Naive B cell (primary cell): ENCODE measurements around the gene SNCB. TPM values are rescaled to one million over a fixed set of nuclear protein-coding genes. Genes with fewer than 3 reads are reported as not detected.
"Not testable (repeated sequence)": the region's sequence is repeated elsewhere in the genome, so short reads cannot be mapped to it uniquely, and the experiment has no call there.

ENCODE experiments used
- ATAC-seq, 2 donors: fragments of 150-1000 bp; cut with Tn5 transposase; 2 replicates each; pipeline ENCODE4 v1.10.0; 2021; ENCODE audit warnings: low read depth in 2 of 2, mild to moderate bottlenecking in 2 of 2, moderate library complexity in 2 of 2
- DNase-seq: peaks from one replicate; pipeline ENCODE4 v3.0.0; 2022
- H3K27ac Mint-ChIP-seq, 6 donors: one replicate each; pipeline ENCODE4 v1.8.0; 2020 to 2022; ENCODE audit warnings: mild to moderate bottlenecking in 6 of 6, mixed read lengths in 6 of 6, moderate library complexity in 5 of 6, inconsistent platforms in 2 of 6
- H3K27me3 Mint-ChIP-seq, 3 donors: one replicate each; pipeline ENCODE4 v1.8.0; 2021 to 2022; ENCODE audit warnings: mixed read lengths in 3 of 3, mild to moderate bottlenecking in 1 of 3
- H3K36me3 Mint-ChIP-seq, 2 donors: one replicate each; pipeline ENCODE4 v1.8.0; 2020 to 2022; ENCODE audit warnings: mixed read lengths in 2 of 2, inconsistent platforms in 1 of 2, mild to moderate bottlenecking in 1 of 2
- H3K4me1 Mint-ChIP-seq, 3 donors: one replicate each; pipeline ENCODE4 v1.8.0; 2020 to 2022; ENCODE audit warnings: mixed read lengths in 3 of 3, inconsistent platforms in 1 of 3, mild to moderate bottlenecking in 1 of 3, moderate library complexity in 1 of 3
- H3K4me3 Mint-ChIP-seq, 8 donors: one replicate each; pipeline ENCODE4 v1.8.0; 2020 to 2022; ENCODE audit warnings: mild to moderate bottlenecking in 8 of 8, mixed read lengths in 8 of 8, moderate library complexity in 8 of 8, inconsistent platforms in 2 of 8
- H3K9me3 Mint-ChIP-seq, 7 donors: one replicate each; pipeline ENCODE4 v1.8.0; 2020 to 2022; ENCODE audit warnings: mixed read lengths in 7 of 7, mild to moderate bottlenecking in 5 of 7, inconsistent platforms in 2 of 7, moderate library complexity in 1 of 7
- polyA plus RNA-seq, 6 donors: library from polyadenylated mRNA; unstranded; fragments of 300-500 nt; fragmentation: Illumina TruSeq; gene quantifications; one replicate each; pipeline ENCODE4 v1.2.3, GENCODE V29; 2021; ENCODE audit warnings: low read depth in 6 of 6

Gene SNCB
- polyA plus RNA-seq, 6 donors from 2014 or later: 0.34 to 1.1 (median 1.0) TPM; not detected in 1

DNA sequence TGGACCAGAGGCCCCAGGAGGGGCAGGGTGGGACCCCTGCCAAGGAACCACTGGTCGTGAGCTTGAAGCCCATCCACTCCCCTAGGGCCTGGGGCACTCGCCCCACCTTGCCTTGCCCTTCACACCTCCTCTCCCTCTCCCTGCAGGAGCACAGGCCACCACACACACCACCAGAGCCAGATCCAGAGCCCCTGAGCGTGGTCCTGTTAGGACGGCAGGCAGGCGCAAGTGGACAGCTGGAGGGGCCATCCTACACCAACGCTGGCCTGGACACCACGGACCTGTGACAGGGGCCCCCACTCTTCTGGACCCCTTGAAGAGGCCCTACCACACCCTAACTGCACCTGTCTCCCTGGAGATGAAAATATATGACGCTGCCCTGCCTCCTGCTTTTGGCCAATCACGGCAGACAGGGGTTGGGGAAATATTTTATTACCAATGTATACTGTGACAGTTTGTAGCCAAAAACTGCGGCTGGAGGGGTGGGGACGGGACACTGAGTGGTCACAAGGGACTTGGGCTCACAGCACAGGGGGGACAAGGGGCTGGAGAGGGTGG is 34.9 kb downstream of the SNCB start:
- no peaks in the 10 kb centered on the region for H3K9me3 Mint-ChIP-seq
- H3K36me3 Mint-ChIP-seq: peaks cover 0 to 5% of the 10 kb centered on the region in 2 donors
- ATAC-seq (no peak), DNase-seq (no peak)
- no peak overlapping the region for H3K27ac Mint-ChIP-seq
- H3K4me1 Mint-ChIP-seq: peaks cover 6 to 8% (median 6%) of the 10 kb centered on the region in 3 donors
- H3K4me3 Mint-ChIP-seq: peak overlapping the region in 3 of 8 donors; percentile 43 to 77 (median 61)
- peaks cover 0 to 33% (median 24%) of the 10 kb centered on the region in 3 donors for H3K27me3 Mint-ChIP-seq

DNA sequence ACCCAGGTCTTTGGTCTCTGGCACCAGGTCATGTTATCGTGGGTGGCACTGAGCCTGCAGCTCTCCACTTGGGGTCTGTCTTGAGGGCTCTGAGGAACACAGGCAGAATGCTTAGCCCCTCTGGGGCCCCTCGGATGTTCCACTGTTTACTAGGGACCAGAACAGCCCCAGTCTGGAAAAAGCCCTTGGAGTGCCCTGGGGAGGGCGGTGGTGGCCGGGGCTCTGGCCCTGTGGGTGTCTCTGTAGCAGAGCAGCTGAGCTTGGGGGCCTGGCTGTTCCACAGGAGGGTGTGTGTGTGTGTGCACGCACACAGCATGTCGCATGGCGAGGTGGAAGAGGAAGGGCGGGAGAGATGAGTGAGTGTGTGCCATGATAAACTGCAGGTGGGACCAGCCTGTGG is 35.8 kb downstream of the SNCB start:
- H3K27me3 Mint-ChIP-seq: peaks cover 0 to 33% (median 24%) of the 10 kb centered on the region in 3 donors
- DNase-seq (no peak), ATAC-seq (no peak)
- H3K4me1 Mint-ChIP-seq: peaks cover 6 to 8% (median 6%) of the 10 kb centered on the region in 3 donors
- H3K36me3 Mint-ChIP-seq: peaks cover 0 to 5% of the 10 kb centered on the region in 2 donors
- peak overlapping the region in 3 of 8 donors; percentile 10 to 68 (median 27) for H3K4me3 Mint-ChIP-seq
- peak overlapping the region in 1 of 6 donors; percentile 91 for H3K27ac Mint-ChIP-seq
- no peaks in the 10 kb centered on the region for H3K9me3 Mint-ChIP-seq

DNA sequence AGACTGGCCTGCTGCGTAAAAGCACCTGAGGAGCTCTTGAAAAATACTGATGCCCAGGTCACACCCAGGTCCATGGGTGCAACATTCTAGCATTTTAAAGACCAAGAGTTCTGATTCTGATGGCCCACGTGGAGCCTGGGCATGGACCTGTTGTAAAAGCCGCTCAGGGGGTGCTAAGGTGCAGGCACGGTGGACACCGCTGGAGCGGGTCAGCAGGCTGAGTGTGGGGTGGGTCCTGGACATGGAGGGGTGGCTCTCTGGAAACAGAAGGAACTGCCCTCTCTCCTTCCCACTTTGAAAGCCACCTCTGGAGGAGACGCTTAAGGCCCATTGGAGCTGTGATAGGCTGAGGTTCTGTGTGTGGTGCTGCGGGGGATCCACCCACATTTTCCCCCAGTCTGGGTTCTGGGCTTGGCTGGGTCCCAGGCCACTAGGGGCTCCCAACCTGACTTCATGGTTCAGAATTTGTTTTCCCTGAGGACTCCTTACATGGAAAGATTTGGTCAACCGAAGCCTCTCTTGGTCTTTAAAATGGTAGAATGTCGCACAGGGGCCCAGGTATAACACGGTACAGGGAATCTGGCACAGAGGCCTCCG is 37.0 kb downstream of the SNCB start:
- Mint-ChIP-seq H3K36me3 (no peaks in the 10 kb centered on the region), H3K9me3 (no peaks in the 10 kb centered on the region), H3K4me3 (peak overlapping the region in 2 of 8 donors; percentile 33 to 49), H3K27ac (no peak overlapping the region), H3K4me1 (peaks cover 6 to 8% (median 8%) of the 10 kb centered on the region in 3 donors), H3K27me3 (peaks cover under 1 to 27% (median 16%) of the 10 kb centered on the region in 3 donors)
- DNase-seq: no peak
- ATAC-seq: no peak

DNA sequence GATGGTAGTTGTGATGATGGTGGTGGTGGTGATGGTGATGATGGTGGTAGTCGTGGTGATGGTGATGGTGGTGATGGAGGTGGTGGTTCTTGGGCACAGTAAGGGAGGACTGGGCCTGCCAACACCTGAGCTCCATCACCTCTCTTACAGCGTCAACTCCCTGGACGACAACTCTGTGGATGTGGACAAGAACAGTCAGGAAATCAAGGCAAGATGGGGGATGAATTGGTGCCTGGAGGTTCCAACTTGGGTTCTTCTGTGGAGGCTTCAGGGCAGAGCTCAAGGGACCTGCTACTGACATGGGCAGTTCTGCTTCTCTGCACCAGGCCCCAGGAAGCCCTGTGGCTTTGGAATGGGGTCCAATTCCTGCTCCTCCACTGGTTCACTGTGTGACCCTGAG is 37.8 kb downstream of the SNCB start:
- Mint-ChIP-seq H3K4me3 (no peak overlapping the region), H3K27ac (no peak overlapping the region), H3K9me3 (no peaks in the 10 kb centered on the region), H3K27me3 (peaks cover 6 to 21% (median 13%) of the 10 kb centered on the region in 3 donors), H3K4me1 (peaks cover 6 to 12% (median 8%) of the 10 kb centered on the region in 3 donors), H3K36me3 (no peaks in the 10 kb centered on the region)
- ATAC-seq (no peak), DNase-seq (no peak)

DNA sequence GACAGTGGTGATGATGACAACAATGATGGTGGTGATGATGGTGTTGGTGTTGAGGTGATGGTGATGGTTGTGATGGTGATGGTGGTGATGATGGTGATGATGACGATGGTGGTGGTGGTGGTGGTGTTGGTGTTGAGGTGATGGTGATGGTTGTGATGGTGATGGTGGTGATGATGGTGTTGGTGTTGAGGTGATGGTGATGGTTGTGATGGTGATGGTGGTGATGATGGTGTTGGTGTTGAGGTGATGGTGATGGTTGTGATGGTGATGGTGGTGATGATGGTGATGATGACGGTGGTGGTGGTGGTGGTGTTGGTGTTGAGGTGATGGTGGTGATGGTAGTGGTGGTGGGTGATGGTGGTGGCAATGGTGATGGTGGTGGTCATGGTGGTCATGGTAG is 38.7 kb downstream of the SNCB start:
- not testable (repeated sequence) for DNase-seq, ATAC-seq, H3K27ac Mint-ChIP-seq, H3K4me3 Mint-ChIP-seq, H3K9me3 Mint-ChIP-seq, H3K36me3 Mint-ChIP-seq
- Mint-ChIP-seq H3K4me1 (peaks cover 6 to 12% (median 6%) of the 10 kb centered on the region in 3 donors), H3K27me3 (peaks cover 6 to 20% (median 13%) of the 10 kb centered on the region in 3 donors)

DNA sequence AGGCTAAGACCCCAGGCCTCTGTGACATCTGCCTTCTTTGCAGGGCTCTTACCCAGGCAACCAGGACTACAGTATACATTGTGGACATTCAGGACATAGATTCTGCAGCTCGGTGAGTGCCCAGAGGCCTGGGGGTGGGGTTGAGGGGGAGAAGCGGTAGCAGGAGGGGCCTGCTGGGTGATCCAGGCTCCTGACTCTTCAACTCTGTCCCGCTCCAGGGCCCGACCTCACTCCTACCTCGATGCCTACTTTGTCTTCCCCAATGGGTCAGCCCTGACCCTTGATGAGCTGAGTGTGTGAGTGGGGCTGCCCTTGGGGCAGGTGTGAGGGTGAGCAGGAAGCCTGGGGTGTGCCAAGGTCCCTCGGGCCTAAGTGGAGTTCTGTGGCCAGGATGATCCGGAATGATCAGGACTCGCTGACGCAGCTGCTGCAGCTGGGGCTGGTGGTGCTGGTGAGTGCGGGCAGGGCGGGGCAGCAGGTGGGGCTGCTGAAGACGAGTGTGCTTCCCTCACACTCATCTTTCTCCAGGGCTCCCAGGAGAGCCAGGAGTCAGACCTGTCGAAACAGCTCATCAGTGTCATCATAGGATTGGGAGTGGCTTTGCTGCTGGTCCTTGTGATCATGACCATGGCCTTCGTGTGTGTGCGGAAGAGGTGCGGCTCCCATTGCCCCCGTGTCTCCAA is 40.2 kb downstream of the SNCB start:
- Mint-ChIP-seq H3K27me3 (peaks cover 0 to 6% (median 6%) of the 10 kb centered on the region in 3 donors), H3K36me3 (no peaks in the 10 kb centered on the region), H3K27ac (no peak overlapping the region), H3K4me1 (peaks cover 0 to 6% (median 0%) of the 10 kb centered on the region in 3 donors), H3K9me3 (peaks cover 0 to 12% (median 6%) of the 10 kb centered on the region in 7 donors), H3K4me3 (no peak overlapping the region)
- ATAC-seq (no peak), DNase-seq (no peak)

DNA sequence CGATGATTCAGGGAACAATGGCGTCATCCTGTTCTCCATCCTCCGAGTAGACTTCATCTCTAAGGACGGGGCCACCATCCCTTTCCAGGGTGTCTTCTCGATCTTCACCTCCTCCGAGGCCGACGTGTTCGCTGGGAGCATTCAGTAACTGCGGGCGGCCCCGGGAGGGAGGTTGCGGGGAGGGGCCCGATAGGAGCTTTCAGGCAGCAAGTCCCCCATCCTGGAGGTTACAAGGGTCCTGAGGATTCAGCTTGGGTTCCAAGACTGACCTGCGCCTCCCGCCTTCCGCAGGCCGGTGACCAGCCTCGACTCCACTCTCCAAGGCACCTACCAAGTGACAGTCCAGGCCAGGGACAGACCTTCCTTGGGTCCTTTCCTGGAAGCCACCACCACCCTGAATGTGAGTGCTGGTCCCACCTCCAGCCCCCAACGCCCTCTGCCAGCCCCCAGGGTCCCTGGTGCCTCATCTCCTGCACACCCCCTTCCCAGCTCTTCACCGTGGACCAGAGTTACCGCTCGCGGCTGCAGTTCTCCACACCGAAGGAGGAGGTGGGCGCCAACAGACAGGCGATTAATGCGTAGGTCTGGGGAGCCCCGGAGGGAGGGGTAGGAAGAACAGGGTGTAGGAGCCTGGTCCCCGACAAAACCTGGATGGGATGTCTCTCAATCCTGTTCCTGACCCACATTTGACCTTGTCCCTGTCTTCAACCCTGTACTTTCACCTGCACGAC is 41.1 kb downstream of the SNCB start:
- Mint-ChIP-seq H3K4me1 (peaks cover 0 to 6% (median 0%) of the 10 kb centered on the region in 3 donors), H3K9me3 (peaks cover 0 to 12% (median 8%) of the 10 kb centered on the region in 7 donors), H3K4me3 (no peak overlapping the region)

DNA sequence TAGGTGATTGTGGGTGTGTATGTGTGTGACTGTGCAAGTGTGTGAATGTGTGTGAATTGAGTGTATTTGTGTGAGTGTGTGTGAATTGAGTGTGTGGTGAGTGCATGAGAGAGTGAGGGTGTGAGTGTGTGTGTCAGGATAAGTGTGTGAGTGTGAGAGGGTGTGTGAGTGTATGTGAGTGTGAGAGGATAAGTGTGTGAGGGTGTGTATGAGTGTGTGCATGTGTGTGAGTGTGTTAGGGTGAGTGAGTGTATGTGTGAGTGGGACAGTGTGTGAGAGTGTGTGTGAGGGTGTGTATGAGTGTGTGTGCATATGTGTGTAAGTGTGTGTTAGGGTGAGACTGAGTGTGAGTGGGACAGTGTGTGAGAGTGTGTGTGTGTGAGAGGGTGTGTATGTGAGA is 42.0 kb downstream of the SNCB start:
- H3K27ac Mint-ChIP-seq: peak overlapping the region in 1 of 6 donors; percentile 0
- ATAC-seq: no peak
- peaks cover 0 to 16% (median 11%) of the 10 kb centered on the region in 7 donors for H3K9me3 Mint-ChIP-seq
- no peak for DNase-seq
- peaks cover 0 to 6% (median 0%) of the 10 kb centered on the region in 3 donors for H3K27me3 Mint-ChIP-seq
- H3K36me3 Mint-ChIP-seq: no peaks in the 10 kb centered on the region
- no peak overlapping the region for H3K4me3 Mint-ChIP-seq
- peaks cover 0 to 6% (median 0%) of the 10 kb centered on the region in 3 donors for H3K4me1 Mint-ChIP-seq

More for the DNA sequence above, 41.1 kb downstream of the SNCB start:
- ATAC-seq (no peak), DNase-seq (no peak)
- Mint-ChIP-seq H3K27ac (no peak overlapping the region), H3K27me3 (peaks cover 0 to 6% (median 0%) of the 10 kb centered on the region in 3 donors), H3K36me3 (no peaks in the 10 kb centered on the region)

DNA sequence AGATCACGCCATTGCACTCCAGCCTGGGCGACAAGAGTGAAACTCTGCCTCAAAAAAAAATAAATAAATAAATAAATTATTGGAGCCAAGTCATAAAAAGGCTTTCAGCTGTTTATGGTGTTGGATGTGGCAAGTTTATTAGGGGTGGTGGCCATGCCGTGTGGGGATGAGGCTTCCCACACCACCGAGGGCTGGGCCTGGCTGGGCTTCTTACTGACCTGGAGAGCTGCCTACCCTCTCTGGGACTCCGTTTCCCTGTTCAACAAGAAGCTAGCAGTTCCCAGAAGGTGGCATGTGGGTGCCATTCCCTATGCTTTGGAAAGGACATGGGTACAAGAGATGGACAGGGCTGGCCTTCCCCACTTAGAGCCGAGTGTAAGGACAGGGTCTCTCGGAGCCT is 42.9 kb downstream of the SNCB start:
- Mint-ChIP-seq H3K9me3 (peaks cover 0 to 18% (median 11%) of the 10 kb centered on the region in 7 donors), H3K27me3 (peaks cover 0 to 6% (median 0%) of the 10 kb centered on the region in 3 donors), H3K36me3 (no peaks in the 10 kb centered on the region), H3K27ac (no peak overlapping the region), H3K4me1 (peaks cover 0 to 6% (median 0%) of the 10 kb centered on the region in 3 donors), H3K4me3 (no peak overlapping the region)
- ATAC-seq (no peak), DNase-seq (no peak)

DNA sequence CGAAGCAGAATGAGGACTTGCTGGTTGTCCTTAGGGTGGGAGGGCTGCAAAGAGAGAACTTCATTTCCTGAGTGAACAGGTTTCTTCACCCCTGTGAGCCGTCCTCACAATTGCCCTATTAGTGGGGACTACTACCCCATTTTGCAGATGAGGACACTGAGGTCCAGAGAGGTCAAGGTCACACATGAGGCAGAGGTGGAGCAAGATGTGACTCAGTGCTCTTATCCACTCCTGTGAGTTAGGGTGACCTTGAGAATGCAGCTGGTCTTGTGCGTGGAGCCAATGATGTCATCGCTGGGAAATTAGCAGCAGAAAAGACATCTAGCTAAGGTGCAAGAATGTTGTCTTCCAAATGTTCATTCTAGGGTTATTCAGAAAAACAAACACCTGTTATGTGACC is 47.3 kb downstream of the SNCB start:
- Mint-ChIP-seq H3K4me1 (peaks cover 0 to under 1% (median 0%) of the 10 kb centered on the region in 3 donors), H3K27ac (no peak overlapping the region), H3K4me3 (no peak overlapping the region), H3K36me3 (no peaks in the 10 kb centered on the region), H3K27me3 (peaks cover 0 to 2% (median 0%) of the 10 kb centered on the region in 3 donors), H3K9me3 (peaks cover 0 to 18% (median 11%) of the 10 kb centered on the region in 7 donors)
- ATAC-seq (no peak), DNase-seq (no peak)

DNA sequence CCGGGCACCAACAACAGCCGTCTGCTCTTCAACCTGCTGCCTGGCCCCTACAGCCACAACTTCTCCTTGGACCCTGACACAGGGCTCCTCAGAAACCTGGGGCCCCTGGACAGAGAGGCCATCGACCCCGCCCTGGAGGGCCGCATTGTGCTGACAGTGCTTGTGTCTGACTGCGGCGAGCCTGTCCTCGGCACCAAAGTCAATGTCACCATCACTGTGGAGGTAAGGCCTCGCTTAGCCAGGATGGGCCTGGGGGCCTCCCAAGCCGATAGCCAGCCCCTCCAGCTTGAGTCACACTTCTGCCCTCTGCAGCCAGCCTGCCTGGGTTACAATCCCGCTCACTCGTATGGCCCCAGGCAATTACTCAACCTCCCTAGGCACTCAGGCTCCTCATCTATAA is 49.0 kb downstream of the SNCB start:
- H3K36me3 Mint-ChIP-seq: no peaks in the 10 kb centered on the region
- no peak overlapping the region for H3K4me3 Mint-ChIP-seq
- peaks cover 0 to 6% (median 0%) of the 10 kb centered on the region in 3 donors for H3K4me1 Mint-ChIP-seq
- no peak overlapping the region for H3K27ac Mint-ChIP-seq
- H3K9me3 Mint-ChIP-seq: peaks cover 0 to 18% (median 11%) of the 10 kb centered on the region in 7 donors
- H3K27me3 Mint-ChIP-seq: peaks cover 0 to 5% (median 0%) of the 10 kb centered on the region in 3 donors
- DNase-seq (no peak), ATAC-seq (no peak)

DNA sequence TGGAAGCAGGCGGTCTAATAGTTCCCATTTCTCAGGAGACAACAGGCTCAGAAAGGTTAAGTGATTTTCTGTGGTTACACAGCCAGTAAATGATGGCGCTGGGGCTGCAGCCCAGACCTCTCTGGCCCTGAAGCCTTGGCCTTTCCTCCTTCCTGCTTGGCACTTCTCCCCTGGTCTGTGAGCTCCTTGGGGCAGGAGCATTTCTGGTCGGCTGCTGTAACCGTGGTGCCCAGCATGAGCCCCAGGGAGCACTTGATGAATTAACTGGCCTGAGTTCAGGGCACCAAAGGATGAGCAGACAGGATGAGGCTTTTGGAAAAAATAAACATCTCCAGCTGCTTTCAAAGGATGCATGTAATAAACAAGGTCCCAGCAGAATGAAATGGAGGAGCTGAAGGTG is 51.0 kb downstream of the SNCB start:
- Mint-ChIP-seq H3K4me3 (no peak overlapping the region), H3K4me1 (peaks cover under 1 to 6% (median under 1%) of the 10 kb centered on the region in 3 donors), H3K27ac (no peak overlapping the region), H3K36me3 (no peaks in the 10 kb centered on the region), H3K27me3 (peaks cover 0 to 9% (median 0%) of the 10 kb centered on the region in 3 donors), H3K9me3 (peaks cover 0 to 10% (median 2%) of the 10 kb centered on the region in 7 donors)
- no peak for DNase-seq
- ATAC-seq: no peak

DNA sequence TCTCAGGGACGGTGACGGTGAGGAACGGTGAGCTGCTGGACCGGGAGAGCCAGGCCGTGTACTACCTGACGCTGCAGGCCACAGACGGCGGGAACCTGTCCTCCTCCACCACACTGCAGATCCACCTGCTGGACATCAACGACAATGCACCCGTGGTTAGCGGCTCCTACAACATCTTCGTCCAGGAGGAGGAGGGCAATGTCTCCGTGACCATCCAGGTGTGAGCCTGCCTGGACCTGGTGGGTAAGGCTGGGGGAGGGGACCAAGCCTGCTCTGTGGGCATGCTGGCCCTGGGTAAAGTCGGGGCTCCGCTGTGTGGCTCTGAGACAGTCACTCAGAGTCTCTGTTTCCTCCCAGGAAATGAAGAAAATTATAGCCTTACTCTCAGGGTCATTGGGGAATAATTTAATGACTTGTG is 51.9 kb downstream of the SNCB start:
- peak; percentile 15 for DNase-seq
- H3K36me3 Mint-ChIP-seq: no peaks in the 10 kb centered on the region
- H3K27ac Mint-ChIP-seq: peak overlapping the region in 1 of 6 donors; percentile 47
- no peak overlapping the region for H3K4me3 Mint-ChIP-seq
- H3K27me3 Mint-ChIP-seq: peaks cover 0 to 9% (median 5%) of the 10 kb centered on the region in 3 donors
- peaks cover 6 to 8% (median 6%) of the 10 kb centered on the region in 3 donors for H3K4me1 Mint-ChIP-seq
- ATAC-seq: peak; percentile 37 to 38
- peaks cover 0 to 3% (median 0%) of the 10 kb centered on the region in 7 donors for H3K9me3 Mint-ChIP-seq
